NCI-H446 (cell line): ENCODE measurements around the gene MARK1.
A peak's percentile ranks its signal among the peaks of the same experiment; 100 is the strongest.

Source experiments
- DNase-seq, 2 experiments: peaks; one replicate each; lab custom pipeline; 2025; lab: John Stamatoyannopoulos, UW

Gene MARK1

DNA sequence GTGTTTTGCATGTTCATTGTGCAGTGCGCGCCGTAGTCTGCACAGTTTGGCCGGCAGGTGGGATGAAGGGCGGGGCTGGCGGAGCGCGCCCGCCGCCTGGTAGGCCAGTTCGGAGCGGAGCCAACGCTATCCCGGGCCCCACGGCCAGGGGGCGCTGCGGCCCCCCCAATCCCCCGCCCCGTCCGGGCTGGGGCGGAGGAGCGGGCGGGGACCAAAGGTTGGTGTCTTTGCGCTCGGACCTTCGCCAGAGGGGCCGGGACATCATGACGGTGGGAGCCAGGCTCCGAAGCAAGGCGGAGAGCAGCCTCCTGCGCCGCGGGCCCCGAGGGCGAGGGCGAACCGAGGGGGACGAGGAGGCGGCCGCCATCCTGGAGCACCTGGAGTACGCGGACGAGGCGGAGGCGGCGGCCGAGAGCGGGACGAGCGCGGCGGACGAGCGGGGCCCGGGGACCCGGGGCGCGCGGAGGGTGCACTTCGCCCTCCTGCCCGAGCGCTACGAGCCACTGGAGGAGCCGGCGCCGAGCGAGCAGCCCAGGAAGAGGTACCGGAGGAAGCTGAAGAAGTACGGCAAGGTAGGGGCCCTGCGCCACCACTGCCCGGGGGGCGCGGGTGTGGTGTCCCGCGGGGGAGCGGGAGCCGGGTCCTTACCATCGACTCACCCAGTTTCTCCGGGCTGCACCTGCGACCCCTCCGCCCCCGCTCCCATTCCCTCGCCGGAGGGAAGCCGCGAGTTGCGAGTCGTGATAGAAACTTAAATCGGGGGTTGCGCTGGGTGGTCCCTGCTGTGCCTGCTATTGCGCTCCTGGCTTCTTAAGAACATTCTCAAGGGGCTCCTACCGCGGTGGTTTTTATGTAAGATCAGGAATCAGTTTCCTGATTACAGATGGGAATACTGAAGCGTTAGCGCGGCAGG lies 162.5 kb downstream of the MARK1 start, which contains the start of gene C1orf115:
Gene C1orf115, plus strand, starts transcription at position 224 of the 913 bp plus-strand sequence. Its CDS starts 40 bp downstream, at position 264.
- peak; percentile 33 to 80 for DNase-seq

DNA sequence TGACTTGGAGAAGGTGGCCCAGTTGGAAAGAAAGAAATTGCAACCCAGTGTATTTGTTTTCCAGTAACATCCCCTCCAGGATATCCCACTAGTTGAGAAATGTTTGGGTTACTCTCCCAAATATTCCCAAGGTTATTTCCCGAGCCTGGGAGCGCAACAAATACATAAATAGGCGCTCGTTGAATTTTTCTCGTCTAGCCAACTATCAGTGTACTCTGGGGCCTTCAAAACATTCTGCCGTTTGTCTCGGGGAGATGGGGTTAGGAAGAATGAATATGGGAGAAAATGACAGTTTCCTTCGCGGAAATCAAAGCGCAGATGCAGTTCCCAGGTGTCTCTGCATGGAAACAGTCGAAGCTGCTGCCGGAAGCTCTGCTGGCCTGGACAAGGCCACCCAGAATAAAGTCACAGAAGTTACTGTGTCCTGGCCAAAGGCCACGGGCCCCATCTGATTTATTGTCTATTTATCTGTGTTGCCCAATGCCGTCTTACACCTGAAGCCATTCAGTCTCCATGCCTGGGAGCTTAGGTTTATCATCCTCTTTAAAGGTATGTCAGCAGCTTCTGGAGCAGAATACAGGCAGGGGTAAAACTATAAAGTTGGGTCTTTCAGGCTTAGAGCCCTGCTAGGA lies 163.2 kb downstream of the MARK1 start:
- DNase-seq, result no peak

DNA sequence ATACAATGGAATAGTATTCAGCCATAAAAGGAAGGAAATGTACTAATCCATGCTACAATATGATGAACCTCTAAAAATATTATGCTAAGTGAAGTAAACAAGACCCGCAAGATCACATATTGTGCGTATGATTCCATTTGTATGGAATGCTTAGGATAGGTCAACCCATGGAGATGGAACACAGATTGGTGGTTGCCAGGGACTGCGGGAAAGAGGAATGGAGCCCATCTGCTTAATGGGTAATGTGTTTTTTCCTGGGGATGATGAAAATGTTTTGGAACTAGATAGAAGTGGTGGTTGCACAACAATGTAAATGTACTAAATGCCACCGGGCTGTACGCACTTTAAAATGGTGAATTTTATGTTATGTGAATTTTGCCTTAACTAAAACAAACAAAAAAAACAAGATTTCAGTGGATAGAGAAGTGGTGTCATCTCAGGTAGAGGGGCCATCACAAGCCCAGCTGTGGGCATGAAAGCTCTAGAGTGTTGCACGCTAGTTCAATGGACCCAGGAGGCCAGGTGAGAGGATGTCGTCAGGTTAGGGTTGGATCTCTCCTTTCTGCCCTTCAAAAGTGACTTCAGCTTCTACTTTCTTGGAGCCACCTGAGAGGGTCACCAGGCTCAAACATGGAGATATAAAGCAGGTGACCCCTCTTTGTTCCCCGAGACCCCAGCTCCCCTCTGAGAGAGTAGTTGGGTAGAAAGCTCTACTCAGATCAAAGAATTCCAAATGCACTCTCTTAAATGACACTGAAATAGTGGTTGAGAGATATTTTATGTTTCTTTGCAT lies 164.7 kb downstream of the MARK1 start:
- DNase-seq, result no peak

- no peak for DNase-seq
These were observed 167.0 kb downstream of the MARK1 start for GRCh38 chr1:220694866-220695382.

- DNase-seq, result no peak
These were observed 167.5 kb downstream of the MARK1 start for GRCh38 chr1:220695426-220695825.

- DNase-seq, result no peak
These were observed 168.4 kb downstream of the MARK1 start for GRCh38 chr1:220696226-220696862.

DNA sequence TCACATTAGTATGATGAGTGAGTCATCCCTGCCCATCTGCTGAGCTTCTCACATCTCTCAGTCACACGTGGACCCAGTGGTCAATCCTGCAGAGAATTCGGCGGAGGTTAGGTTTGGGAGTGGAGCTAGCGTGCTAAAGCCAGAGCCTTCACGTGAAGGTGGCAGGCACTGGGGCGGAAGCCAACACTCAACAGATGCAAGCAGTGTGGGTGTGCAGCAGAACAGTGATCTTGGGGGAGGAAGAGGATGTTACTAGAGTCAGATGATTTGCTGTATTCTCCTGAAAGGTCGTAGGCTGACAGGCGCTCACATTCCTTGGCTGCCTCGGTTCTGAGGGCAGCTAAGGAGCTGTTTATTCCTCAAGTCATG lies 168.9 kb downstream of the MARK1 start:
- DNase-seq, result peak in 1 of 2 experiments; percentile 77

DNA sequence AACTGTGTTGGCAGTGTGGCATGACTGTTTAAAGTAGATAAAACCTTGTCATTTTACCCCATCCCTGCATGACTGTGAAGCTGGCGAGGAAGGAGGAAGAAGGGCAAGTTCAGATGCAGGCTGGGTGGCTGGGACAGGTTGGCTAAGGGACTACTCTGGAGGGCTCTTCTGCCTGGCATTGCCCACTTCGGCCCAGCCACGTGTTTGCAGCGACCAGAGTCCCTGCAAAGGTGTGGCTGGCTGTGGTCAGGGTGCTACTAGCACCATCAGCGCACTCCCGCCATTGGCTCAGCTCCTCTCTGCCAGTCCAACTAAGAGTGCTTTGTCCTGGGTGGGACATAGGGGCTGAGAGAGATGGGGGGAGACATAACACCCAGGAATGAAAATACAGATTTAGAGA lies 169.4 kb downstream of the MARK1 start:
- no peak for DNase-seq

DNA sequence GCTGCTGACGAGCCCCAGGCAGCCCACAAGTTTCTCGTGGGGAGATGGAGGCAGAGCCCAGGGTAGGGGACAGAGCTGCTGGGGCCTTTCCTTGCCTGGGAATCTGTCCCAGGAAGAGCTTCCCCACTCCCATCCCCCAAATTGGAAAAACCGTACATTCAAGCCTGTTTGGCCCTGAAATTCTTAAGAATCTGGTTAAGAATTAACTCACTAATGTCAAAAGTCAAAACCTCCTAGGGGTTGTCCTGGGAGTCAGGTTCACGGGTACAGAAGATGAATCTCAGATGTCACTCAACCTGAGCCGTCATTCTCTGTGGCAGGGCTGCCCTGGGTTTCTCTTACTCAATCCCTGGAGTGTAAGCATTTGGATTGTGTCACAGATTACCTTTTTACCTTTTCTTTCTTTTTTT lies 170.7 kb downstream of the MARK1 start:
- DNase-seq, result no peak

DNA sequence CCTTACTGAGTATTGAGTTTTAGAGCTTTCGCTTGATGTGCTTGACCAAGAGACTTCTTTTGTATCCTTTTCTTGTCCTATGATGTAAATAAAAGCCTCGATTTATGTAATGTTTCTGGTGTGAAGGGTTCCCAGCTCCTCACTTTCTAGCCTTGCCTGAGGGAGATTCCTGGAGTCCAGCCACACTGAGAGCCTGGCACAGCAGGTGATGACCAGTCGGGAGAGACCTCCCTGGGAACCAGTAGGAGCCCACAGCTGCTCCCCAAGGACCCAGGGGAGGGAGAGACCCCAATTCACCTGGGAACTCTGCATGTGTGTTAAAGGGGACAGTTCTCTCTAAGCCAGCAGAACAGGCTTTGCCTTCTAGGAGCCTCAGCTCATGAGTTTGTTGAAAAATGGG lies 171.1 kb downstream of the MARK1 start:
- no peak for DNase-seq

DNA sequence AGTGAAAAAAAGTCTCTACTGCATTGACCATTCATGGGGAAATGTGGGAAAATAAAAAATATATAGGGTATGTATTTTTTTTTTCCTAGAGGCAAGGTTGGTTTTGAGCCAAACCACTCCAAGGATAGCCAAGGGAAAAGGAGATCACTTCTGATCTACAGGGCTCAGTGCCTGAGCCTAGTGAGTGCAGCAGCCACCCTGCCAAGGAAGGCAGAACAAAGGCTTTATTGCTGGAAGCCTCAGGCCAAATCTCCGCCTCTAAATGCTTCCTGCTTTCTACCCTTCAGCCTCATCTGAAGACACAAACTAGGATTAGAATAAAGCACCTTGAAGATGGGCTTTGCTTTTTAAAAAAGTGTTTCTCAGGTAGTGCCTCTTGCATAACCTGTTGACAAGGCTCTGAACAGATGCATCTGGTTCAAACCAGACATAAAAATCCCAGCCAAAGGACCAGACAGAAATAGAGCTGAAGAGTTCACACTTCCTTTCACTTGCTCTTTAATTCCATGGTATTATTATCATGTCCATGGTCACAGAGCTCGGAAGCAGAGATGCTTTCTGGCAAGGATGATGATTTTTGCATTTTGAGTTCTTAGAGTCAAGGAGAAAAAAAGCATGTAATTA lies 172.7 kb downstream of the MARK1 start:
- peak in 1 of 2 experiments; percentile 55 for DNase-seq

DNA sequence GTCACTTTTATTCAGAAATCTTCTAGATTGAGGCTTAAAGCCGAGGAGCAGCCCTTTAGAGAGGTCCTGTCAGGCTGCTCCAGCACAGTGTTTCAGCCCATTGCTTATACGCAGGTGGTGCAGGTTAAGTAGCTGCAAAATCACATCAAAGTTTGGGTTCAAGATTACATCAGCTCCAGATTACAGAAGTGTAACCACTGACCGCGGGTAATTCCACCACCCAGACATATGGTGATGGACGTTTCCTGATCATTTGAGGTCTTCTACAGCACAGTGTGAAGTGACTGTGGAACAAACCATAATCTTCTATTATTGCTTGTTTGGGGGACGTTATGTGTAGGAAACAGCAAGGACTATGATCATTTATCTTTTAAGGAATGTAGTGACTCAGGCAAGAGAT lies 174.0 kb downstream of the MARK1 start:
- no peak for DNase-seq

- no peak for DNase-seq
These were observed 174.9 kb downstream of the MARK1 start for GRCh38 chr1:220702733-220703270.

DNA sequence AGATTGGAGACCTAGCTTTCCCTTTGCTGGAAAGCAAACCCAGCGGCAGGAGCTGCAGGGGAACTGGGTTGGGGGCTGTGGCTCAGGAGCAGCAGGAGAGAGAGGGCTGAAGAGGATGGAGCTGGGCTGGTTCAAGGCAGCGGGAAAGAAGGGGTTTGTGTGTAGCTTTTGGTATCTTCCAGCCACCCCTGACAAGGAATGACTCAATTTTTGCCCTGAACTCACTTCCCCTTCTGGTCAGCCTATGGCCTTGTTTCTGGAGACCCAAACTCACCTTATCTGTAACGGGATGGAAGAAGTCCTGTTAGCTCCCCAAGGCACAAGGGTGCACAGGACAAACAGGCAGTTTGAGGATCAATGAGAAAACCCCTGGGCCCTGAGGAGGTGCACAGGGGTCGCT lies 175.4 kb downstream of the MARK1 start:
- DNase-seq, result no peak

GRCh38 chr1:220705782-220706181 lies 177.8 kb downstream of the MARK1 start:
- no peak for DNase-seq

DNA sequence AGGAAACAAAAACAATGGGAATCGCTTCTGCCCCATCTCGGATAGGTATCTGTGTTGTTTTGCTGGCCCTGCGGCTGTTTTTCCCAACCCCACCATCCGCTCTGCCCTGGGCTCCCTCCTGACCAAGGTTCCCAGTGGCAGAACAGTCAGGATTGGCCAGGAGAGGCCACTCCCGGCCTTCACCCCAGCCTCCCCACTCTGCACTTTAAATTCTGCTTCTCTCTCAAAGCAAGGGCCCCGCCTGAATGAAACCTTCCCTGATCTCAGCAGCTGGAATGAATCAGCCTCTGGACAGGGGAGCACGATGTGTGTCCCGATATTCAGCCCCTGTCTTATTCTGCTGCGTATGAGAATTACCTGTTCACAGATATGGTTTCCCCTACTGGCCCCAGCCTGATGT lies 178.5 kb downstream of the MARK1 start:
- no peak for DNase-seq

- no peak for DNase-seq
These were observed 179.2 kb downstream of the MARK1 start for GRCh38 chr1:220707160-220707559.

DNA sequence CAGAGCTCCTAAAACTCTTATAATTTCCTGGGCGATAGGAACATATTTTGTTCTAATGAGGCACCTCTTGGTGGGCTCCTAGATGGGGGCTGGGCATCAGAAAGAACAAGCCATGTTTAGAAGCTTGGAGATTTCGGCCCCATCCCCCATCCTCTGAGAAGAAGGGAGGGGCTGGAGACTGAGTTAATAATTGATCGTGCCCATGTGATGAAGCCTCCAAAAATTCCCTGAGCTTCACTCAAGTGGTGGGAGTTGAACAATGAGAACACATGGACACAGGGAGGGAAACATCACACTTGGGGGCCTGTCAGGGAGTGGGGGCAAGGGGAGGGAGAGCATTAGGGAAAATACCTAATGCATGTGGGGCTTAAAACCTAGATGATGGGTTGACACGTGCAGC lies 180.3 kb downstream of the MARK1 start:
- DNase-seq, result no peak

- DNase-seq, result no peak
These were observed 181.2 kb downstream of the MARK1 start for GRCh38 chr1:220708936-220709801.

GRCh38 chr1:220710333-220710732 lies 182.4 kb downstream of the MARK1 start:
- DNase-seq, result no peak
